Effector CD8-positive, alpha-beta T cell (primary cell): Measurements from ENCODE around the gene ZNF143.

Source experiments
- DNase-seq: peaks from one replicate; lab custom pipeline; 2025; lab: John Stamatoyannopoulos, UW

ZNF143 gene

GRCh38 chr11:9575260-9576240, 114.7 kb downstream of the ZNF143 start:
- DNase-seq: no peak

GRCh38 chr11:9576701-9577381, 116.0 kb downstream of the ZNF143 start:
- no peak for DNase-seq

GRCh38 chr11:9577556-9577955, 116.7 kb downstream of the ZNF143 start:
- DNase-seq: no peak
